NCI-H510A (cell line): Measurements from ENCODE around the gene FIG4.
"Not testable (repeated sequence)": the region's sequence is repeated elsewhere in the genome, so short reads cannot be mapped to it uniquely, and the experiment has no call there.

Source experiments
- DNase-seq: peaks from one replicate; lab custom pipeline; 2025; lab: John Stamatoyannopoulos, UW

FIG4 gene

DNA sequence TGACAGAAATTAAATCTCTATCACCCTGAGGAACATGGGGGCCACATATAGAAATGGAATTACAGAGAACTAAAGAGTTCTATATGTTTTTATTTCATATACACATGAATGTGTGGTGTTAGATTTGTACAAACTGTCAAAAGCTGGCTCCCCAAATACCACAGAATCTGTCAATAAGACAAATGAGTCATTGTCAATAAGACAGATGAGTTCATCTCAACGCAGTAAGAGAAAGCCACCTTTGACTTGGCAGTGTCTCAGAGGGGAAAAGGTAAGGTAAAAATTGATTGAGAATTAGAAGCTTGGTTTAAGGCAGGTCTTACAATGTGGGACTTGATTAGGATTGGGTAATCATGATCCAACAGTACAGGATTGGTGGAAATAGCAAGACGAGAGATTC lies 162.9 kb downstream of the FIG4 start:
- DNase-seq = no peak

DNA sequence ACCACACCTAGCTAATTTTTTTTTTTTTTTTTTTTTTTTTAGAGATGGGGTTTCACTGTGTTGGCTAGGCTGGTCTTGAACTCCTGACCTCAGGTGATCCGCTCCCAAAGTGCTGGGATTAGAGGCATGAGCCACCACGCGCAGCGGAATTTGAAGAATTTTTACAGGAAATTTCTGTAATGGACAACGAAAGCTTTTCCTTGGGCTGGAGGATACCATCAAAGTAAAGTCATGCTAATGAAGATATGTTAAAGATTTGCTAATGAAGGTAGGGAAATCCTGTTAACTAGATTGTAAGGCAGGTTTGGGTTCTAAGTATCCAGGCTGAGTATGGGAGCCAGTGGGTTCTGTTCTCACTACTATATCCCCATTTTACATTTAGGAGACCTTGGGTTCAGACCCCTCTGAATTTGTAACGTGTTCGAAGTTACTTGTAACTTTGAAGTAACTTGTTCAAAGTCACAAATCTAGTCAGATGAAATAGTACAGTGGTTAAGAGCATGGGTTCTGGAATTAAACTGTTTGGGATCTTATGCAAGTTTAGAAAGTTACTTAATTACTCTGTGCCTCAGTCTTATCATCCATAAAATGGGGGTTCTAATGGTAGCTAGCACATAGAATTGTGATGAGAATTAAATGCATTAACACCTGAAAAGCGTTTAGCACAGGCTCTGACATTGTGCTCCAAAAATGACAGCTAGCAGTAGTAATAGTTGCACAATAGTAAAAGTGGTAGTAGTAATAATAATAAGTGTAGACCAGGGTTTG lies 163.6 kb downstream of the FIG4 start:
- no peak for DNase-seq

DNA sequence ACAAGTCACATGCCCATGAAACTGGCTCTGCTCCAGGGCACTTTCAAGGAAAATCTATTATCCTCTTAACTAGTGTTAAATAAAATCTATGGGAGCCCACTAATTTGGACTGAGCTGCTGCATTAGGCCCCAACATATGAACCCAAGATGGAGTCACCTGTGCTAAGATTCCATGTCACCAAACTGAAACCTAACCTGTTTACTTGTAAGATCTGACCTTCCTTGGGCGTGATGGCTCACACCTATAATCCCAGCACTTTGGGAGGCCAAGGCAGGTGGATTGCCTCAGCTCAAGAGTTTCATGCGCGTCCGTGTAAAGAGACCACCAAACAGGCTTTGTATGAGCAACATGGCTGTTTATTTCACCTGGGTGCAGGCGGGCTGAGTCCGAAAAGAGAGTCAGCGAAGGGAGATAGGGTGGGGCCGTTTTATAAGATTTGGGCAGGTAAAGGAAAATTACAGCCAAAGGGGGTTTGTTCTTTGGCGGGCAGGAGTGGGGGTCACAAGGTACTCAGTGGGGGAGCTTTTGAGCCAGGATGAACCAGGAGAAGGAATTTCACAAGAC lies 164.5 kb downstream of the FIG4 start:
- DNase-seq = not testable (repeated sequence)

DNA sequence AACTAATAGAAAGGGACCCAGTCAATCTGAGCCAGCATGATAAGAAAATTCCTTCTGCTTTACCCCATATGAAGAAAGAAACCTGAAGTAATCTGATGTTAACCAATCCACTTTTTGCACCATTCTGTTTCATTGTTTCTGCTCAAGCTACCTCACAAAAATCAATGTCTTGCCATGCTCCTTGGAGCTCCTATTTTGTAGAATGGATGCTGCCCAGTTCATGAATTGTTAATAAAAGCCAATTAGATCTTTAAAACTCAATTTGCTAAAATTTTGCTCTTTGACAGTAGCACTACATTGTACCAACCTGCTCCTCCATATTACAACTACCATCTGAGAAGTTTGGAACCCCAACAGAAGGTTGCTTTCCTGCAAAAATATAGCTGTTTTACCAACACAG lies 170.8 kb downstream of the FIG4 start:
- no peak for DNase-seq

DNA sequence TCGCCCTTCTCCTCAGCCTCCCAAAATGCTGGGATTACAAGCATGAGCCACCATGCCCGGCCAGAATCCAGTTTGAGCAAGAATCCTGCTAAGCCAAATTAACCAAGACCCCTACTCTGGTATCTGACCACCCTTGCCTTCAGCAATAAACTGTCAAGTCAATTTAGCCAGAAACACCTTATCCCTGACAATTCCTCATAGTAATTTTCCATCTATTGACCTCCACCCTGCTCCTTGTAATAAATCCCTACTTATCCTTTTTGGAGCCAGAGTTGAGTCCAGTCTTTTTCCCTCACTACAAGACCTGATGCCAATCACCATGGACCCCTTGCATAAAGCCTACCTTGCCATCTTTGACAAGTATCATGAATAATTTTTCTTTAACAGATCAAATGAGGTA lies 173.0 kb downstream of the FIG4 start:
- DNase-seq = no peak

DNA sequence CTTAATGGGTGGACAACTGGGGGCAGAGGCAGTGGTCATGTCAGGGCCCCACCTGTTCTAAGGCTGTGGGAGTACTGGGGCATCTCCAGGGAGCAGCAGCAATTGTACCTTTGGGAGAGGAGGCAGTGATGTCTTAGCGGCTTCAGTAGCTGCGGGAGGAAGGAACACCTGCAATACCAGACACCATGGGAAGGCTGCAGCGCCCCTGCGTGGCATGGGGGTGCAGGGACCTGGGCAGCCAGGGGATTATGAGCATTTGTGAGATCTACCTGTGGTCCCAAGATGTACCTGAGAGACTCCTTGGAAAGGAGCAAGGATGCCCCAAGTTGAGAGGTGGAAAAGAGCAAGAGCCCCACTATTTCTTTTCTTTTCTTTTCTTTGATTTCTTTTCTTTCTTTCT lies 174.9 kb downstream of the FIG4 start:
- no peak for DNase-seq

DNA sequence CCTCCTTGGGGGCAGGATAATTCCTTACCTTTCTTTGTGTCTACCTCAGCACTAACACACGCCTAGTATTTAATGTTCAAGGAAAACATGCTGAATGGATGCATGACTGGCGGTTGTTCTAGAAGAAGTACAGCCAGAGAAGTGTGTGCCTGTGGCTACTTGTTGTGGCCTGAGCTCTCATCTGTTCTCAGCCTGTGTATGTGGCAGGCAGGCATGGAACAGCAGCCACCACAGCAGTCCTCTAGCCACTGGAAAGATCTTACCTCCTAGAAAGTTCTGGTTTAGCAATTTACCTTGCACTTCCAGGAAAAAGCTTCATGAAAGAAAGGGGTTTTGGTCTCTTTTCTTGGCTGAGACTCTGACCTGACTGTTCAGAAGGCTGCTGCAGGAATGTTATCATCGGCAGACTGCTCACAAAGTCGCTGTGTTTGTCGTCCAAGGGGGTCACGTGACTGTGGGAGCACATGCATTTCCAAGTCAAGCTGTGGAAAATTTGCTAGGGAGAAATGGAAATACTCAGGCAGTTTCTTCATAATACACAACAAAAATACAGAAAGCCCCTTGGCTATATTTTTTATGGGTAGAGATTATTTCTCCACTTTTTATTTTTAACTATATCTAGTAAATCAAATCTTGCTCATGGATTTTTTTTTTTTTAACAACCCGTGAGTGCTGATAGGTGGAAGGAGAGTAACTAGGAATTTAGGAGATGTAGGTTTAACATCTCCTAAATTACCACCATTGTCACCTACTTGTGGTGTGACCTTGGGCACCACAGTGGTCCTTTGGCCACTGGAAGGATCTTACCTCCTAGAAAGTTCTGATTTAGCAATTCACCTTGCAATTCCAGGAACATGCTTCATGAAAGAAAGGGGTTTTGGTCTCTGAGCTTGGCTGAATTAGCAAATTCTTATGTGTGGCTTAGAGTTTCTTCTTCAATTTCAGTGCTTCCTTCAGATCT lies 176.2 kb downstream of the FIG4 start:
- DNase-seq = no peak

DNA sequence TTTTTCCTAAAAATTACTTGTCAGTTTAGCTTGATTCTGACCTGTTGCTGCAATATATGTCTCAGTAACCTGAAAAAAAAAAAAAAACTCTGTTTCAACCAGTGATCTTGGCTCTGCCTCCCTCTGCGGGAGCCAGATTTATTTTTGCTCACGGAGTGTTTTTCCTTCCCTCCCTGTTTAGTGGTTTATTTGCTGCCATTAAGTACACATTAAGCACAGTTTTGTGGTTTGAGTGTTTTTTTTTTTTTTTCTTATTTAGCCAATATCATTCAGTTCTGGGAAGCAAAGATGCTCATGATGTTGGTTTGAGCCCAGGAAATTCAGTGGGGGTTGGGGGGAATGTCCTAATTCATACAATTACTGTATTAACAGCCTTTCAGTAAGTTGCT lies 176.9 kb downstream of the FIG4 start:
- DNase-seq = no peak

DNA sequence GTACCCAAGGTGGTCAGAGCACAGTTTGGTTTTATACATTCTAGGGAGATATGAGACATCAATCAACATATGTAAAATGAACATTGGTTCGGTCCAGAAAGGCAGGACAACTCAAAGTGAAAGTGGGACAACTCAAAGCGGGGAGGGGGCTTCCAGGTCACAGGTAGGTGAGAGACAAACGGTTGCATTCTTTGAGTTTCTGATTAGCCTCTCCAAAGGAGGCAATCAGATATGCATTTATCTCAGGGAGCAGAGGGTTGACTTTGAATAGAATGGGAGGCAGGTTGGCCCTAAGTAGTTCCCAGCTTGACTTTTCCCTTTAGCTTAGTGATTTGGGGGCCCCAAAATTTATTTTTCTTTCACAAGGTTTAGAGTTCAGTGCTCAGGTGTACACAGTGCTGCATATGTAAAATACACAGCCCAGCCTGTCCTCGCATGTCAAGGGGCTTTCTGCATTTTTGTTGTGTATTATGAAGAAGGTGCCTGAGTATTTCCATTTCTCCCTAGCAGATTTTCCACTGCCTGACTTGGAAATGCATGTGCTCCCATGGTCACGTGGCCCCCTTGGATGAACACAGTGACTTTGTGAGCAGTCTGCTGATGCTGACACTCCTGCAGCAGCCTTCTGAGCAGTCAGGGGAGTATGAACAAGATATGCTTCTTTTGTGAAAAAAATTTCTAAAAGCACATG lies 178.4 kb downstream of the FIG4 start:
- DNase-seq = not testable (repeated sequence)

DNA sequence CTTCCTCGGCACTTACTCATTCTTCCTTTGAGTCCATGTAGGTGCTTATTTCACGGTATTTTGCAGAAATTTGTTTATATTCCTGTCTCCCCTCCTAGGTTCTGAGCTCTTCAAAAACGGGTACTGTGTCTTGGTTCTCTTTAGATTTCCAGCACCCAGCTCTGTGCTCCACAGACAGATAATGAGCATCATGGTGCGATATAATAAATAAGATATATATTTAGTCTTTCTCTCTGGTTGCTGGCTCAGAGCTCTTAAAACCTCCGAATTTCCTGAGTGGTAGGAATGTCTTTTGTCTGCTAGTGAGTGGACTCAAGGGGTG lies 179.0 kb downstream of the FIG4 start:
- no peak for DNase-seq

DNA sequence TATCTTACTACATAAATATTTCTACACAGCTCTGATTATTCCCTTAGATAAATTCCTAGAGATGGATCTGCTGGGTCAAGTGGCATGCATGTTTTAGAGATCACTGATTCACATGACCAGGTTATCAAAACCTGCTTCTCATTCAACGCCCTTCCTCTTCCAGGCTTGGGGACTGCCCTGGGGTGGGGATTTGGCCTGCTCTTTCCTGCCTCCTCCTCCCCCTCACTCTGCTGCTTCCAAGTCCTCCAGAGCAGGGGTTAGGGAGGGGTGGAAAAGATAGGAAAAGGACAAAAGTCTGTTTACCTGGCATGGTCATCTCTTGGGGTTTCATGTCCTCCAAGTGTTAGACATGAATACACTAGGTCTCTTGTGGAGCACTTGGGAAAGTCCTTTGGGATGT lies 181.5 kb downstream of the FIG4 start:
- DNase-seq = no peak

DNA sequence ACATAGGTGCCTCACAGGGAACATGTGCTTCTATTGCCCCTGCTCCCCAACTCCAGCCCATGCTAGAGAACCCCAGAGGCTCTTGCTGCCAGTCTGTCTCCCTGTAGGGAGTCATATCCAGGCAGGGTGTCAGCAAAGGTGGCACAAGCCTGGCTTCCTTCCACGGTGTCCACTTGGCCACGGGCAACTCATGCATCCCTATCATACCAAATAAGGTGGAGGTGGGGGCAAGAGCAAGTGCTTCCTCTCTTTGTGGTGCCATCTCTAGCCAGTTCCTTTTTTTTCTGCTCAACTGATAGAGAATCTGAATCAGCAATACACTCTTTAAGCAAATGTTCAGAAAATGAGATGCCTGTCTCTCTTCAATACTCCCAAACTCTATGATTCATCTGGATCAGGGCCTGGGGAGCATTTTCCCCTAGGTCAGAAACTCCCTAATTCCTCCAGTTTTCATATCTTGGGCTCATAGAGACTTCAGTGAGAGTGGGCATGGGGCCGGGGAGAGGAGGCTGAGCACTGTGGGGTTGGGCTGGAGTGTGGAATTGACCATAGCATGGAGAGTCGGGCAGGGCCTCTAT lies 182.0 kb downstream of the FIG4 start:
- DNase-seq = no peak

DNA sequence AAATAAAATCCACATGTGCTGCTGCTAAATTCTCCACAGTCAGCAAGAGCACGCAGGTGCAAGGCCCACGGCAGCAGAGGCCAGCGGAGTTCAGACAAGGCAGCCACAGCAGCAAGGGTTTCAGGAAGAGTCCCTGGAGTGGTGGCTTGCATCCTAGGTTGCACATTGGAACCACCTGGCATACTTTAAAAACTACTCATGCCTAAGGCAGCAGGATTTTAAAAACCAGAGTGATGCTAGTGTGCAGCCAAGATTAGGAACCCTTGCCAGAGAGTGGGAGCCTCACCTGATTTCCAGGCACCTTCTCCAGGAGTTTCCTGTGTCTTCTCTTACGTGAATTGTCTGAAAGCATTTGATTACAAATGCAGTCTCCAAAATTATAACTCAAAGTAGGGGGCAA lies 183.0 kb downstream of the FIG4 start:
- DNase-seq = no peak

DNA sequence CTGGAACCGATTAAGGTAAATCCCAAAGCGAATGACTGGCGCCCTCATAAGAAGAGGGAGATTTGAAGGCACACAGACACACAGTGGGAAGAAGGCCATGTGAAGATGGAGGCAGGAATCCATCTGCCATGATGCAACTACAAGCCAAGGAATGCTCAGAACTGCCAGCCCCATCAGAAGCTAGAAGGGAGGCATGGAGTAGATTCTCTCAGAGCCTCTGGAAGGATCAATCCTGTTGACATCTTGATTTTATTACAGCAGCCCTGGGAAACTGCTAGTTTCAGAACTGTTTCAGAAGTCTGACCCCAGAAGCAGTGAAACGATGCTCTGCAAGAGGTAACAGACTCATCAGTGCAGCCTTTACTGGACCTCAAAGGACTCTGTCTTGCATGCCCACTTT lies 183.5 kb downstream of the FIG4 start:
- DNase-seq = no peak
